ENCODE results near the gene UAP1L1. TPM values are rescaled to one million over a fixed set of nuclear protein-coding genes. Genes with fewer than 3 reads are reported as not detected.

UAP1L1 gene
- total RNA-seq, 2 donors from 2014 or later, result 2.6 to 4.5 TPM

DNA sequence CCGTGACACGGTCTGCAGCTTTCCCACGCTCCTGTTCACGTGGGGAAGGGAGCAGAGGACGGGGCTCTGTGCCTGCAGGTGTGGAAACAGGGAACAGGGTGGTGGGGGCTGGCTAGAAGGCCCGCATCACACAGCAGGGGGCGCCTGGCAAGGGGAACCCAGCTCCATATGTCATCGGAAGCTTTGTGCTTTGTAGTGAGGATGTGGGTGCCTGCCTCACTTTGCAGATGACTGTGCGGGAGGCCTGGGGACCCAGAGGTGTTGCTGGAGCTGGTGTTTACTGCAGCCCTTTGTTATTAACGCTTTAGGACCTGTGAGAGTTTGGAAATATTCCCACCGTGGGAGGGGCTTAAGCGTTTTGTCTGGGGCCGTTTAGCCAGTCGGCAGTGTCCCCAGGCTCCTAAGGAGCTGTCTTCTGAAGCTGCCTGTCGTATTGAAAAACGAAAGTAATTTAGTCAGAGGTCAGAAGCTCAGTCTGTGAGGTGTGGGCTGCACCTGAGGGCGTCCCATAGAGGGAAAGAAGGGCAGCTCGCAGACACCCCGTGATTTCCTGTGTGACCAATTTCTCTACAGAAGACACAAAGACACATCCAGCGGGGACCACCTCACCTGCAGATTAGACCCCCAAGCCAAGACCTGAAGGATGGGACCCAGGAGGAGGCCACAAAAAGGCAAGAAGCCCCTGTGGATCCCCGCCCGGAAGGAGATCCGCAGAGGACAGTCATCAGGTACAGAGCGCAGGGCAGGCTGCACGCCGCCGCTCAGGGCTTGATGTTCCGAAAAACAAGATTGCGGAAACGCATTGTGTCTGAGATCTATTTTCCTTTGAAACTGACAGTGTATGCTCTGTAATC lies 18.6 kb downstream of the UAP1L1 start:
- no peaks in the 10 kb centered on the region for H3K9me3 Mint-ChIP-seq
- H3K27me3 Mint-ChIP-seq (ENCODE audit: insufficient read depth), result no peaks in the 10 kb centered on the region
- peaks cover 38% of the 10 kb centered on the region for H3K36me3 Mint-ChIP-seq (ENCODE audit: low read depth)
- Histone ChIP-seq H3K36me3 (ENCODE audit: control insufficient read depth, insufficient read depth, low read length) (peaks cover 61% of the 10 kb centered on the region), H3K9me3 (ENCODE audit: control insufficient read depth, low read length) (no peaks in the 10 kb centered on the region), H3K4me1 (ENCODE audit: control insufficient read depth, insufficient read depth, low read length) (no peaks in the 10 kb centered on the region), H3K27me3 (ENCODE audit: control insufficient read depth, insufficient read depth, low read length, poor library complexity, severe bottlenecking) (no peaks in the 10 kb centered on the region), H3K27ac (ENCODE audit: low read depth, low read length) (no peak overlapping the region), H3K9ac (ENCODE audit: extremely low read depth, low read length, poor library complexity, severe bottlenecking) (no peak overlapping the region), H3K4me3 (ENCODE audit: low read length) (no peak overlapping the region)
- 90 to 92% methylated on average over 27 to 30 of the region's 30 CpGs for WGBS, 2 experiments (ENCODE audit: insufficient coverage in 1 of 2, insufficient read length in 1 of 2)
- DNase-seq, result no peak
- no peak overlapping the region for H3K27ac Mint-ChIP-seq
- TF ChIP-seq, protein P1, sequence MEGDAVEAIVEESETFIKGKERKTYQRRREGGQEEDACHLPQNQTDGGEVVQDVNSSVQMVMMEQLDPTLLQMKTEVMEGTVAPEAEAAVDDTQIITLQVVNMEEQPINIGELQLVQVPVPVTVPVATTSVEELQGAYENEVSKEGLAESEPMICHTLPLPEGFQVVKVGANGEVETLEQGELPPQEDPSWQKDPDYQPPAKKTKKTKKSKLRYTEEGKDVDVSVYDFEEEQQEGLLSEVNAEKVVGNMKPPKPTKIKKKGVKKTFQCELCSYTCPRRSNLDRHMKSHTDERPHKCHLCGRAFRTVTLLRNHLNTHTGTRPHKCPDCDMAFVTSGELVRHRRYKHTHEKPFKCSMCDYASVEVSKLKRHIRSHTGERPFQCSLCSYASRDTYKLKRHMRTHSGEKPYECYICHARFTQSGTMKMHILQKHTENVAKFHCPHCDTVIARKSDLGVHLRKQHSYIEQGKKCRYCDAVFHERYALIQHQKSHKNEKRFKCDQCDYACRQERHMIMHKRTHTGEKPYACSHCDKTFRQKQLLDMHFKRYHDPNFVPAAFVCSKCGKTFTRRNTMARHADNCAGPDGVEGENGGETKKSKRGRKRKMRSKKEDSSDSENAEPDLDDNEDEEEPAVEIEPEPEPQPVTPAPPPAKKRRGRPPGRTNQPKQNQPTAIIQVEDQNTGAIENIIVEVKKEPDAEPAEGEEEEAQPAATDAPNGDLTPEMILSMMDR (conservative IDR thresholded peaks at IDR 0.05), result no peak
- H3K4me3 Mint-ChIP-seq, result no peak overlapping the region
- no peaks in the 10 kb centered on the region for H3K4me1 Mint-ChIP-seq

DNA sequence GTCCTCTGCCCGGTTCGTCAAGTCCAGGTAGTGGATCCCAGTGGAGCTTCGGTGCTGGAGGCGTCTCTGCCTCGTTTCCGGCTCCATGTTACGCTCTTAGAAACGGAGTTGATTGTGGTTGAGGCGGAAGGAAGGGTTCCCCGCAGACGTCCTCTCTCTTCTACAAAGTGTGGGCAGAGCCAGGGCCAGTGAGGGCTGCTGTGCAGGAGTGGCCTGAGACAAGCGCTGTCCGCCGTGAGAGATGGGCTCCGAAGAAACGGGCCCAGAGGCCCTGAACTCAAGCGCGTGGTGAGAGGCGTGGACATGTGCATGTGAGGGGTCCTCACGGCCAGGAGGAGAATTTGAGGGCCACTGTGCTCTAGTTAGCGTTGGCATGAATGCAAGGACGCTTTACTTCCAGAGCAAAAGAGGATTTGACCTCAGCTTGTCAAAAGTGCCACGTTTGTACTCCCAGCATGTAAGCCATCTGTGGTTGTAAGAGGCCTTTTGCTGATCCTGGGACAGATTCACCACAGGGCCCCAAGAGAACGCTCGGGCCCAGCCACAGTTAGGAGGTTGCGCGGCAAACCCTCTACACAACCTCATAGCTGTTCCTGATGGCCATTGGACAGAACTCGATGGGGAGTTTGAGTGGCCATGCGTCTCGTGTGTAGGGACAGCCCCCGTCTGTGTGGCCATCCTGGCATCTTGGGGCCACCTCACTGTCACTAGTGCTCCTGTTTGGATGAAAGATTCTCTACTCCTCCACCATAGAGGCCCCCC lies 19.6 kb downstream of the UAP1L1 start:
- Histone ChIP-seq H3K27ac (ENCODE audit: low read depth, low read length) (no peak overlapping the region), H3K9ac (ENCODE audit: extremely low read depth, low read length, poor library complexity, severe bottlenecking) (no peak overlapping the region), H3K36me3 (ENCODE audit: control insufficient read depth, insufficient read depth, low read length) (peaks cover 65% of the 10 kb centered on the region), H3K9me3 (ENCODE audit: control insufficient read depth, low read length) (peaks cover 4% of the 10 kb centered on the region), H3K4me3 (ENCODE audit: low read length) (no peak overlapping the region), H3K4me1 (ENCODE audit: control insufficient read depth, insufficient read depth, low read length) (no peaks in the 10 kb centered on the region), H3K27me3 (ENCODE audit: control insufficient read depth, insufficient read depth, low read length, poor library complexity, severe bottlenecking) (no peaks in the 10 kb centered on the region)
- DNase-seq, result no peak
- Mint-ChIP-seq H3K36me3 (ENCODE audit: low read depth) (peaks cover 34% of the 10 kb centered on the region), H3K4me1 (no peaks in the 10 kb centered on the region), H3K4me3 (no peak overlapping the region), H3K27ac (no peak overlapping the region), H3K27me3 (ENCODE audit: insufficient read depth) (no peaks in the 10 kb centered on the region), H3K9me3 (peaks cover 3% of the 10 kb centered on the region)
- TF ChIP-seq, protein P1 (conservative IDR thresholded peaks at IDR 0.05), result no peak
- 93 to 95% methylated on average over 29 to 31 of the region's 31 CpGs for WGBS, 2 experiments (ENCODE audit: insufficient coverage in 1 of 2, insufficient read length in 1 of 2)

DNA sequence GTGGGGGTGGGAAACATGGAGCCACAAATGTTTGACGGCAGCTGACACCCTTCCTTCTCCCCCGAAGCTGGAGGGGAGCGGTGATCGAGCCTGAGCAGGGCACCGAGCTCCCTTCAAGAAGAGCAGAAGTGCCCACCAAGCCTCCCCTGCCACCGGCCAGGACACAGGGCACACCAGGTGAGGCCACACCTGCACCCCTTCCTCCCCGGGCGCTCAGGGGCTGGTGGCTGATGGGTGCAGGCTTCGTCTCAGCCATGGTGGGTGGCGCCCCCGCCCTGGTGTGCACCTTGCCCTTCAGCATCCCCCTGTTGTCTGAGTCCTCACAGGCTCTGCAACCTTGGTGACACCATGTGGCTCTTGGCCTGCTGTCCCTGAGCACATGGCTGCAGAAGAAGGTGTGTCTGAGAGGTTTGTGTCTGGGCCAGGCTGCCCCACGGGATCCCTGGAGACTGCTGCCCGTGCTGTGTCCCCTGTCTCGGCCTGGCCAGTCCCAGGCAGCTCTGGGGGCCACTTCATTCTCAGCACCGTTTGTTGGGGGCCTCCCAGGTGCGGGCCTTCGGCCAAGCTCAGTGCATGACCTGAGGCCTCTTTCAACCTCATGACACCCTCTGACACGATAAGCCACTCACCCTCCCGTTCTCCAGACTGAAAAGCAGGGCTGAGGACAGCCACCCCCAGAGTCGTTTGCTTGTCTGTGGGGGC lies 20.6 kb downstream of the UAP1L1 start:
- DNase-seq, result no peak
- H3K36me3 Mint-ChIP-seq (ENCODE audit: low read depth), result peaks cover 28% of the 10 kb centered on the region
- H3K27me3 Mint-ChIP-seq (ENCODE audit: insufficient read depth), result no peaks in the 10 kb centered on the region
- no peak overlapping the region for H3K27ac Mint-ChIP-seq
- H3K4me3 Mint-ChIP-seq, result no peak overlapping the region
- no peaks in the 10 kb centered on the region for H3K27me3 ChIP-seq (ENCODE audit: control insufficient read depth, insufficient read depth, low read length, poor library complexity, severe bottlenecking)
- H3K4me3 ChIP-seq (ENCODE audit: low read length), result no peak overlapping the region
- 91 to 99% methylated on average over 14 to 20 of the region's 20 CpGs for WGBS, 2 experiments (ENCODE audit: insufficient coverage in 1 of 2, insufficient read length in 1 of 2)
- H3K9me3 ChIP-seq (ENCODE audit: control insufficient read depth, low read length), result peaks cover 14% of the 10 kb centered on the region
- H3K9me3 Mint-ChIP-seq, result peaks cover 3% of the 10 kb centered on the region
- TF ChIP-seq, protein P1 (conservative IDR thresholded peaks at IDR 0.05), result no peak
- no peak overlapping the region for H3K27ac ChIP-seq (ENCODE audit: low read depth, low read length)
- peaks cover 66% of the 10 kb centered on the region for H3K36me3 ChIP-seq (ENCODE audit: control insufficient read depth, insufficient read depth, low read length)
- H3K9ac ChIP-seq (ENCODE audit: extremely low read depth, low read length, poor library complexity, severe bottlenecking), result no peak overlapping the region
- no peaks in the 10 kb centered on the region for H3K4me1 Mint-ChIP-seq
- H3K4me1 ChIP-seq (ENCODE audit: control insufficient read depth, insufficient read depth, low read length), result no peaks in the 10 kb centered on the region
